Activated CD8-positive, alpha-beta memory T cell treated with anti-CD3 and anti-CD28 coated beads, Interleukin-2, amount 50 U/mL, for 48 hours (primary cell): ENCODE data around the gene CCDC15.

Experiments used
- DNase-seq: peaks from one replicate; pipeline ENCODE4 v3.0.0-alpha.2; 2020

The CCDC15 gene

DNA sequence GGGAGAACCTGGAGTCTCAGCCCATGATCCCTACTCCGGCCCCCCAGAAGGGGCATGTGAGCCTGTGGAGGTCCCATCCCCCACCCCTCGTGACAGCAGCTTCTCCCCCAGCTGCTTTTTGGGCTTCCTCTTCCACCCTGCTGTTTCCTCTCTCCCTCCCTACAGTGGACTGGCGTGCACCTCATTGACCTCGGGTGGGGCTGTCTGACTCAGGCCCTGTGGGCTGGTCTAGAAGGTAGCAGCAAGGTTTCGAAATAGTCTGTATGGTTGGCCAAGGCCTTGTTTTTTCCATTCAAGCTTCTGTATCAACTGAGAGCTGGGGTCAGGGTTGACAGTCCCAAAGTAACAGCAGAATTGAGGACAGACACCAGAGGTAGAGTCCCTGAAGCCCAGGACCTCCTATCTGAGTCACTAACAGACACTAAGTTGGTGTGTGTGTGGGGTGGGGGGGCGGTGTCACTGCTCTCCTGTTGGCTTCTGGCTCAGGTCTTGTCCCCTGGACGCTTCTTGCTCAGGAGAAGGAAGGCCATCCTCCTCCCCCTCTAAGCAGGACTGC, 116.8 kb downstream of the CCDC15 start:
- peak; percentile 53 for DNase-seq

DNA sequence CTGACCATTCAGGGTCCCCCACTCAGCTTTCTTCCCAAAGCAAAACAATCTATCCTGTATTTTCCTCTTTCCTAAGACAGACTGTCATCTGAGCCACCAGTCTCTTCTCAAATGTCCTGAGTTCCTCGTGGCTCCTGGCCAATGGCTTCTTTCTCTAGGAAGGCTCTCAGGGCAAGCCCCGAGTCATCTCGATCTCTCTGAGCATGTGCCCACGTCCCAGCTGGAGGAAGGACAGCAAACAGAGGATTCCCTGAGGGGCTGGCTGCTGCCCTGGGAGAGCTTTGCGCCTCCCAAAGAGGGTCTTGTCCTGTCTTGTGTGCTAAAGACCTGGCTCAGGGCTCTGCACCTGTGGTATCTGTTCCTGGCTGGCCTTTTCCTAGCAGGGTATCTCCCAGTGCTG, 117.4 kb downstream of the CCDC15 start:
- DNase-seq: no peak

- no peak for DNase-seq
Observed at GRCh38 chr11:125071846-125072217, 117.8 kb downstream of the CCDC15 start.

DNA sequence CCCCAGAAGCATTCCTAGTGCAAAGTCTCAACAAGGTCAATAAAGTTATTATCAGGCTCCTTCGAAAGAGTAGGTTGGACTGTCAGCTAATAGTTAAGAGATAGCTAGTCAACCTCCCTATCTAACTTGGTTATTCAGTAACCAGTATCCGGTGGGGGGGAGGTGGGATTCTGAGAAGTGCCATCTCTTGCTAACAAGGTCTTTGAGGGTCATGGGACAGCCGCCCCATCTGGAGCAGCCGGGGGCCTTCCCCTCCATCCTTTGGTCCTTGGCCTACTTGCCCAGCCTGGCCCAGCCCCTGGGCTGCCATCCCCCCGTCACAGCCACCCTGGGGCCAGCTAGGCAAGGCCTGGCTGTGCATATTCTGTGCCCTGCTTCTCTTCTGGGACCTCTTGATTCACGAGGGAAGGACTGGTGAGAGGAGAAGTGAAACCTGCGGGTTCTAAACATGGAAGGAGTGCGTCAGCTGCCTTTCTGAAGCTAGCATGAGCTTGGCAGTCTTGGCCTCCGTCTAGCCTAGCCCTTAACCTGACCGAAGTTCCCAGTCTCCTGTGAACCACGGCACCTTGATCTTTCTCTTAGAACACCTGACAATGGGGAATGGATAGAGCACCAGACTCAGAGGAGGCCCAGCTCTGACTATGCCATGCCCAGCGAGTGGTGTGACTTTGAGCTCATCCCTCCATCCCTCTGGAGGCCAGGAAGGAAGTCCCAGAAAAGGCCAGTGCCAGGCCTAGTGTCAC, 118.4 kb downstream of the CCDC15 start:
- DNase-seq: no peak

GRCh38 chr11:125072961-125073590, 119.1 kb downstream of the CCDC15 start:
- no peak for DNase-seq

DNA sequence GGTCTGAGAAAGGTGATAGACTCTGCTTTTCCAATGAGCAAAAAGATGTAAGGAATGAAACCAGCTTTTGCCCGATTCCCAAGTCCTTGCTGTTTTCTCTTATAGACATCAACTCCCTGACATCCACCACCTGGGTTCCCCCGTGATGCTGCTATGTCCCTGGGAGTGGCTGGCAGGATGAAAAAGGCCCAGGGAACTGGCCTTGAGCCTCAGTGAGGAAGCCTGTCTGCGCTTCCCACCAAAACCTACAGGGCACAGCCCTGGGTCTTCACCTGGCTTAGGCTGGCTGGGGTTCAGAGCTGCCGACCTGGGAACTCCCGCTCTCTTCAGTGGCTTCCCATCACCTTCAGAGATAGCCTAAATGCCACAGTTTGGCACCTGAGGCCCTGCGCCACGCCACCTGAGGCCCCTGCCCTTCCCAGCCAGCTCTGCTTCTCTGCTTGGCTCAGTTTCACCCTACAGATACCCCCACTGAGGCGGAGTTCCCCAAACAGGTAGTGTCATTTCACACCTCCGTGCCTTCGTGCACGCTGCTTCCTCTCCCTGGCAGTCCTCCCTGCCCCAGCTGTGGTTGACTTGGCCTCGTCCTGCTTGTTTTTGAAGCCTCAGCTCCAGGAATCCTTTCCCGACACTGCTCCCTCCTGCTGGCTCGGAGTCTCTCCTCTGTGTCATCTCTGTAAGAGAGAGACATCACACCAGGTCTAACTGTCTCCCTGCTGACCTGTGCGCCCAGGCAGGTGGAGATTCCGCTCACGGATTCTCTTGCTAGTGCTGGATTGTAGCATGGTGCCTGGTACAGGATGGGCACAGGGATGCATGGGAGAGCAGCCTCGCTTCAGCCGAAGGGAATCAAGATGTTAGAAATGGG, 119.8 kb downstream of the CCDC15 start:
- no peak for DNase-seq

DNA sequence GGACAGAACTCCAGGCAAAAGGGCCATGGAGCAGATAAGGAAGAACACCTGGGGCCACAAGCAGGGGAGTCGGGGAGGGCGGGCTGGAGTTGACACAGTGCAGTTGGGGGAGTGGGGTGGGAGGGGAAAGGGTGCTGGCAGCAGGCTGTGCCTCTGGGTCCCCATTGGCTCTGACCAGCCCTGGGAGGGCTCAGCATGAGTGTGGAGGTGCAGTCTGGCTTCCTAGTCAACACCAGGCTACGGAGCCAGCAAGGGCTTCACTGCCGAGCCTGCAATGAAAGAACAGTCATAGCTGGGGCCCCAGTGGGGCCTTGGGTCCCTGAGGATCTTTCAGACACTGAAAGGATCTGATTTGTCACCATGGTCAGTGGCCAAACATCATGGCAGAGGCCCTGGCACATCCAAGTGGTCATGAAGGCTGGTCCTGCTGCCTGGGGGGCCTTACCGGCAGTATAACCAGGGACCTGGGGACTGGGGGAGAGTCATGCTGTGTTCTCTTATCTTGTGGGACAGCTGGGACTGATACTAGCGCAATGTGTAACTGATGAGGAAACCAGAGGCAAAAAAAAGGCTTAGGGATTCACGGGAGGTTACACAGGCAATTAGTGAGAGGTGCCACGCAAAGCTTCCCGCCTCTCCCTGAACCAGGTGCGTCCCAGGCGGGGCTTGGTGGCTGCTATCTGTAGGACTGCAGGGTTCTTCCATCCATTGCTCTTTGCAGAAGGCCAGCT, 120.7 kb downstream of the CCDC15 start:
- no peak for DNase-seq

- DNase-seq: no peak
Observed at GRCh38 chr11:125075242-125075625, 121.2 kb downstream of the CCDC15 start.

- no peak for DNase-seq
Observed at GRCh38 chr11:125075900-125076317, 121.9 kb downstream of the CCDC15 start.

- no peak for DNase-seq
Observed at GRCh38 chr11:125076378-125076945, 122.5 kb downstream of the CCDC15 start.

DNA sequence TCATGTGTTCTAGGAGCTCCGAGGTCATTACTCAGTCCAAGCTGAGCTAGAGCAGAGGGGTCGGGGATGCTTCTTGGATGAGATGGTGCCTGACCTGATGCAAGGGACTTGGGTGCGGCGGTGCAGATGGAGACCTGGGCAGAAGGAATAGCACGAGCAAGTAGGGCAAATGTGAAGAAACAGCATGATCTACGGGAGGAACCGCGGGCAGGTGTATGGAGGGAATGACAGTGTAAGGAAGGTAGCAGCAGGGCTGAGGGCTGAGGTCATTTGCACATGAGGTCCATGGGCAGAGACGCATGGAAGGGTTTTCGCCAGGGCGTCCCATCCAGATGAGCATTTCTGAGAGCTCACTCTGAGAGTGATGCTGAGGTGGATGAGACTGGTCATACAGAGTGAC, 124.0 kb downstream of the CCDC15 start:
- no peak for DNase-seq

- no peak for DNase-seq
Observed at GRCh38 chr11:125078516-125079140, 124.6 kb downstream of the CCDC15 start.

- no peak for DNase-seq
Observed at GRCh38 chr11:125079151-125079877, 125.3 kb downstream of the CCDC15 start.

DNA sequence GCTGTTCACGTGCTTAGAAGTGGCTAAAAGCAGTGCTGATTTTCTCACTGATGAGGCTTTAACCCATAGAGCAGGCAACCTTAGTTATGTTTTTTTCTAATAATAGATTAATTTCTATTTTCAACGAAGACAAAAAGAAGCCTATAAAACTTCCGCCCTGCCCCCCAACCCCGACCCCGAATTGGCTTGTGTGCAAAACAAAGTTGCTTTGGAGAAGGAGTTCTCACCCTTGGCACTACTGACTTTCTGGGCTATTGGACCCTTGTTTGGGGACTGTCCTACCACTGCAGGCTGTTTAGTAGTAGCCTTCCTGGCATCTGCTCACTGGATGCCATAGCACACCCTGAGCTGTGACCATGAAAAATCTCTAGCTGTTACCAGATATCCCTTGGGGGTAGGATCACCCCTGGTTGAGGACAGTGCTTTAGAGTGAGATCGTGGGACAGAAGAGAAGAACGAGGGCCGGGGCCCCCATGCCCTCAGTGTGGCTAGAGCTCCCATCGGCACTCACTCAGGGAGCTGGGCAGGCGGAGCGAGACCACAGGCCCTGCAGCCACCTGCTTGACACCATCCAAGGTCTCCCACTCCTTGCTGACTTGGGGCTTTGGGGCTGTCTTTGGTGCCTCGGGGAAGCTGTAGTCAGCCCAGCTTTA, 126.0 kb downstream of the CCDC15 start:
- no peak for DNase-seq

GRCh38 chr11:125080531-125080911, 126.5 kb downstream of the CCDC15 start:
- DNase-seq: no peak

DNA sequence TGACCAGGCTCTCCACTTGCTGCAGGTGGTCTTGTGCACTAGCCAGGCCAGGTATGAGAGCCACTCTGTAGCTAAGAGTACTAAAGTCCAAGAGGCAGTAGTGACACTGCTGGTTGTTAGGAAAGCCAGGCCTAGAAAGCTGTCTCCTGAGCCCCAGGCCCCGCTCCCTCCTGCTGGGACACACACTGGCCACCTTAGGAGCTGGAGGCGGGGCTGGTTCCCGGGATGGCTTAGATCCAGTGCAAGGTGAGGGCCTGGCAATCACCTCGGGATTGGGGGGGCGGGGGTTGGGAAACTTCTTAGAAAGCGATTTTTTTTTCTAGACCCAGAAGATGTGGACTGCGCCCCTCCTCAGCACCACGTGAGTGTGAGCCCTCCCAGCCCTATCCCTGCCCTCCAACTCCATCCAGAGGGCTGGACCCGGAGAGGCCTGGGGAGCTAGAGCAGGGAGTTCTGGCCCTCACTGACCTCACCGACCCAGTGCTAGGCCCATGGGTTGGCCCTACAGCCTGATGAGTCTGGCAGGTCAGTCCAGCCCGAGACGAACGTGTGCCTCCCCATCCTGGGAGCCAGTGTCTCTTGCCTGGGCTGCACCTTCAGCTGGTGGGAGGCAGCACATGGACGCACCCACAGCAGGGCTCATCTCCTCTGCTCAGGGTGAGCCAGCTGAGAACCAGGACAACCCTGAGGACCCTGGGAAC, 127.2 kb downstream of the CCDC15 start:
- no peak for DNase-seq

DNA sequence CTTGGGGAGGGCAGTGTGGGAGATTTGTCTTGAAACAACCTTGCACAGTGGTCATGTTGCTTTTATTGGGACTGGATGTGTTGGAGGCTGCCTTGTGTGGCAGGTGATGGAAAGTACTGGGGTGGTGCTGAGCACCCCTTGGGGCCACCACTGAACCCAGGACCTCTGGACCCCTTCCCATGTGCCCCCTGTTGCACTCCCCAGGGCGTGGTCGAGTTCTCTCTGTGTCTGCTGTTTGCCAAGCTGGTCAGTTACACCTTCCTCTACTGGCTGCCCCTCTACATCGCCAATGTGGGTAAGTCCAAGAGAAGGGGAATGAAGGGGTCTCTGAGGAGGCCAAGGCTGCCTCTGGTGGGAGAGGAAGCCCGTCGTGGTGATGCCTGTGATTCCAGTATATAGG, 128.0 kb downstream of the CCDC15 start:
- DNase-seq: no peak

DNA sequence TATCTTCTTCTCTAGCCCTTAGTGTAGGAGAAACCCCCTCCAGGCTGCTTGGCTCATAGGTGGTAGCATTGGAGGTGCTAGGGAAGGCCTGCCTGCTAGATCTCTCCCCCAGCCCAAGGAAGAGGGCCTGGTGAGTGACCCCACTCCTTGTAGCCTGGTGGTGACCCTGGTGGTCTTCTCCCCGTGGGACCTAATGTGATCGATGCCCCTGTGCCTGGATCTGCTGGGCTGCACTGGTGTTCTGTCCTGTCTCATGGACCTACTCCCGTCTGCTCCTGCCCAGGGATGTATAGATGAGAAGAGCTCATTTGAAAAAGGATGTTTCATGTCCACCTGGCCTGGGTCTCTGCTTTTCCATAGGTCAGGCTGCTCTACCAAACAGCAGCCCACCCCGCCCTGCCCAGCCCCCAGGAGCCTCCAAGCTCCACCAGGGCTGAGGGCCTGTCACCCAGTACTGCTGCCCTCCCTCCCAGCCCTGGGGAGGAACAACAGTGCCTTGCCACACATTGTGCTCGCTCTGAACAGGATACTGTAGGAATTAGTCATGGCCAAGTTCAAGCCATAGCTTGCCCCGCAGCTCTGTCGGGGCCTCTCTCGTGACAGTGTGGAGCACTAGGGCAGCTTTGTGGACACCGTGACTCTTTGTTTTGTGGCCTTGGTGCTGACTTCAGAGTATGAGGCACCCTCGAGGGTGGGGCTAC, 128.8 kb downstream of the CCDC15 start:
- no peak for DNase-seq

GRCh38 chr11:125083312-125084056, 129.5 kb downstream of the CCDC15 start:
- DNase-seq: no peak
